NT2/D1 (cell line): ENCODE measurements around the gene ACP4.

Source experiments
- DNase-seq: peaks from one replicate; pipeline ENCODE4 v3.0.0-alpha.2; 2011; ENCODE audit warnings: low read depth, low spot score
- H3K27me3 ChIP-seq: 2 replicates; pipeline ENCODE4 v1.6.0; 2011; ENCODE audit warnings: mild to moderate bottlenecking; ENCODE audit not compliant: insufficient read length, insufficient read depth
- H3K36me3 ChIP-seq: 2 replicates; pipeline ENCODE4 v1.6.1; 2011; ENCODE audit warnings: mild to moderate bottlenecking, low read length, mixed read lengths; ENCODE audit not compliant: insufficient read depth, insufficient read length
- H3K4me1 ChIP-seq: 2 replicates; pipeline ENCODE4 v1.5.1; 2011; ENCODE audit not compliant: insufficient read depth, insufficient read length
- H3K4me3 ChIP-seq: 2 replicates; pipeline ENCODE4 v1.5.1; 2011; ENCODE audit warnings: low read depth; ENCODE audit not compliant: insufficient read length
- H3K9ac ChIP-seq: 2 replicates; pipeline ENCODE4 v1.6.0; 2011; ENCODE audit warnings: low read depth; ENCODE audit not compliant: insufficient read length
- H3K9me3 ChIP-seq: 2 replicates; pipeline ENCODE4 v1.5.1; 2011; ENCODE audit warnings: mild to moderate bottlenecking, low read length; ENCODE audit not compliant: insufficient read depth
- SUZ12 ChIP-seq: IDR thresholded peaks from 2 replicates; pipeline ENCODE4 v1.6.1; 2011; ENCODE audit not compliant: insufficient read length, insufficient read depth; ENCODE audit errors: extremely low read depth
- YY1 ChIP-seq: IDR thresholded peaks from 2 replicates; pipeline ENCODE4 v1.6.1; 2011; ENCODE audit not compliant: insufficient read length, insufficient read depth
- ZNF274 ChIP-seq: IDR thresholded peaks from 2 replicates; pipeline ENCODE4 v1.6.1; 2011; ENCODE audit warnings: mild to moderate bottlenecking, low read depth, low read length

The ACP4 gene

DNA sequence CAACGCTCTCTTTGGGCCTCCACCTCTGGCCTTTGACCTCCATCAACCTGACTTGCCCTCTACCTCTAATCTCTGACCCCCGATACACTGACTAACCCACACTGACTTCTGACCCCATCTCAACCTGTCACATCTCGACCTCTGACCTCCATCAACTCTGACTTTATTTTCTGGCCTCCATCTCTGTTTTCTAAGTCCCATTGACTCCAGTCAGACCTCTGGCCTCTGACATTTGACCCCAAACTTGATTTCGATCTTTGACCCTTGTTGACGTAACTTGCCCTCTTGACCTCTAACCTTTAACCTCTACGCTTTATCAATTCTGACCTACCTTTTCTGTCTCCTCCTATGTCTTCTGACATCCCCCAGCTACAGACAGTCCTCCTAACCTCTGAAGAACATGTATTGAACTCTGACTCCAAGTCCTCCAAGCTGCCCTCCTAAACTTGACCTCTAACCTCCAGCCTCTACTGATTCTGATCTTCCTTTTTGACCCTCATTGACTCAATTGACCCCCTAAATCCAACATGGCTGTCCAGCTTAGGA lies 780 bp downstream of the ACP4 start:
- H3K9ac ChIP-seq = no peak overlapping the region
- H3K4me3 ChIP-seq = no peak overlapping the region
- peaks cover 19% of the 10 kb centered on the region for H3K4me1 ChIP-seq
- peaks cover 11% of the 10 kb centered on the region for H3K36me3 ChIP-seq
- no peaks in the 10 kb centered on the region for H3K27me3 ChIP-seq
- DNase-seq = no peak
- H3K9me3 ChIP-seq = no peaks in the 10 kb centered on the region
- TF ChIP-seq YY1 (no peak), SUZ12 (no peak), ZNF274 (no peak)

DNA sequence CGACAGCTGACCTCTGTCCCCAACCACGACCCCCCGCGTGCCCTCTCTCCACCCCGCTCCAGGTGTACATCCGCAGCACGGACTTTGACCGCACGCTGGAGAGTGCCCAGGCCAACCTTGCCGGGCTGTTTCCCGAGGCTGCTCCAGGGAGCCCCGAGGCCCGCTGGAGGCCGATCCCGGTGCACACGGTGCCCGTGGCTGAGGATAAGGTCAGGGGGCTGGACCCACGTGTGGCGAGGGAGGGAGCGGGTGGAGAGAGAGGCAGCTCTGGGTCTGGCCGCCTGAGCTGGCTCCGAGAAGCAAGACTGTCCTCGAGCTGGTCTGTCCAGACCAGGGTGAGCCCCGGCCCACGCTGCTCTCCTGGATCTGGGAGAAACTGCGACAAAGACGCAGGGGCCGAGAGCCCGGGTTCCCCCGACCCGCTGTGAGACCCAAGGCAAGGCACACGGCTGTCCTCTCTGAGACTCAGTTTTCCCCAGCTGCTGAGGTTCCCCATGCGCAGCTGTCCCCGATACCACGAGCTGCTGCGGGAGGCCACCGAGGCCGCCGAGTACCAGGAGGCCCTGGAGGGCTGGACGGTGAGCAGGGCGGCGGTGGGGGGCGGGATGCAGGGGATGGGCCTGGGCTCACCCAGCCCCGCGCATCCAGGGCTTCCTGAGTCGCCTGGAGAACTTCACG lies 1.5 kb downstream of the ACP4 start:
- Histone ChIP-seq H3K9me3 (no peaks in the 10 kb centered on the region), H3K36me3 (peaks cover 19% of the 10 kb centered on the region), H3K27me3 (no peaks in the 10 kb centered on the region), H3K4me3 (no peak overlapping the region), H3K9ac (no peak overlapping the region), H3K4me1 (peaks cover 17% of the 10 kb centered on the region)
- TF ChIP-seq SUZ12 (no peak), YY1 (no peak), ZNF274 (no peak)
- no peak for DNase-seq

DNA sequence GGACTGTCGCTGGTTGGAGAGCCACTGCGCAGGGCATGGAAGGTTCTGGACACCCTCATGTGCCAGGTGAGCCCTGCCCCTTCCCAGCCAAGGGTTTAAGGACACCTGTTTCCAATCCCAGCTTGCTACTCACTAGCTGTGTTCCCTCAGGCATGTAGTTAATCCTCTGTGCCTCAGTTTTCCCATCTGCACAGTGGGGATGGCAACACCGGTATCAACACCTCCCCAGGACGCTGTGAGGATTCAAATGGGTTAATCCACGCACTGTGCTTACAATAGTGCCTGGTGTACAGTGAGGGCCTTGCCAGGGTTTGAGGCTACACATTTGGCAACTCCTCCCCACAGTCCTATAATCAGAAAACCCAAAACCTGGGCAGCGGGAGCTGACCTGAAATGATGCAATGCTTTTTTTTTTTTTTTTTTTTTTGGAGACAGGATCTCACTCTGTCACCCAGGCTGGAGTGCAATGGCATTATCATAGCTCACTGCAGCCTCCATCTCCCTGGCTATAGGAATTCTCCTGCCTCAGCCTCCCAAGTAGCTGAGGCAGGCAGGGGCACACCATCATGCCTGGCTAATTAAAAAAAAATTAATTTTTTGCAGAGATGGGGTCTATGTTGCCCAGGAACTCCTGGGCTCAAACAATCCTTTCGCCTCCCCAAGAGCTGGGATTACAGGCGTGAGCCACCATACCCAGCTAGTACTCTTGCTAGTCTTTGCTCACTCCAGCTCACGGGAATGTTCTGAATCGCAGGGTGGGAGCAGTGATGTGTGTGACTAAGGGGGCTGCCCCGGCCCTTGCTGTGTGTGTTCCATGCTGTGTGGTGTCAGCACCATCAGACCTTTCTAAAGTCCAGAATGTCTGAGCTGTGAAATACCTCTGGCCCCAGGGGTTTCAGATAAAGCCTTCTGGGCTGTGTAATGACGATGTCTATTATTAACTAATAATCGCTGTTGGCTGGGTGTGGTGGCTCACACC lies 2.3 kb downstream of the ACP4 start:
- H3K4me3 ChIP-seq = no peak overlapping the region
- H3K27me3 ChIP-seq = no peaks in the 10 kb centered on the region
- H3K36me3 ChIP-seq = peaks cover 27% of the 10 kb centered on the region
- H3K4me1 ChIP-seq = peaks cover 17% of the 10 kb centered on the region
- H3K9ac ChIP-seq = no peak overlapping the region
- no peaks in the 10 kb centered on the region for H3K9me3 ChIP-seq
- TF ChIP-seq YY1 (no peak), SUZ12 (no peak), ZNF274 (no peak)
- DNase-seq = no peak

GRCh38 chr19:50793558-50794065 lies 3.4 kb downstream of the ACP4 start:
- peaks cover 37% of the 10 kb centered on the region for H3K36me3 ChIP-seq
- H3K4me3 ChIP-seq = no peak overlapping the region
- no peak overlapping the region for H3K9ac ChIP-seq
- DNase-seq = no peak
- H3K27me3 ChIP-seq = no peaks in the 10 kb centered on the region
- TF ChIP-seq ZNF274 (no peak), YY1 (no peak), SUZ12 (no peak)
- H3K4me1 ChIP-seq = peaks cover 24% of the 10 kb centered on the region
- H3K9me3 ChIP-seq = no peaks in the 10 kb centered on the region

DNA sequence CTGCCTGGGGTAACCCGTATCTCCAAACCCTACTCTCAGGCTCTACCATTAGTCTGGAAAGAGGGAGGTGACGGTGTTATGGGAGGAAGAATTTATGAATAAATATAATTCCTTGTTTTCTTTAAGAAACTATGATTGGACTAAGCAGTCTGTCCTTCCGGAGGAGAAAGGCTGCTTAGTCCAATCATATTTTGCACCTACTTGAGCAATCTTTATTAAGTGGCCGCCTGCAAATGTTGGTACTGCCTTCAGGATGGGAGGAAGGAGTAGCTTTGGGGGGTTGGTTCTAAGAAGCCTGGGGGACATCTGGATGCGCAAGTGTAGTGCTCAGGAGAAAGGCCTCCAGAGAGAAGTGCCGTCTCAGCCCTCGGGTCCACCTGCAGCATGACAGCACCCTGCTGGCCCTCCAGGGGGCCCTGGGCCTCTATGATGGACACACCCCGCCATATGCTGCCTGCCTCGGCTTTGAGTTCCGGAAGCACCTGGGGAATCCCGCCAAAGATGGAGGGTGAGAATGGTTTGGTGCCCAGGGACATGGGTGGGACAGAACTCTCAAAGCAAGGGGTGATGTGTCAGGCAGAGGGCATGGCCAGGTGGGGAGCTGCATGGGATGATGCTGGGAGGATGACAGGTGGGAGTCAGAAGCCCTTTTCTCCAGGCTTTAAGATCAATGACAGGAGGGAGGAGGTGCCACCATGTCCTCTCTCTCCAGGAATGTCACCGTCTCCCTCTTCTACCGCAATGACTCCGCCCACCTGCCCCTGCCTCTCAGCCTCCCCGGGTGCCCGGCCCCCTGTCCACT lies 4.1 kb downstream of the ACP4 start:
- H3K27me3 ChIP-seq = no peaks in the 10 kb centered on the region
- no peak for TF ChIP-seq YY1
- no peak for TF ChIP-seq ZNF274
- no peak for TF ChIP-seq SUZ12
- H3K9ac ChIP-seq = no peak overlapping the region
- peaks cover 24% of the 10 kb centered on the region for H3K4me1 ChIP-seq
- H3K36me3 ChIP-seq = peaks cover 44% of the 10 kb centered on the region
- no peak overlapping the region for H3K4me3 ChIP-seq
- H3K9me3 ChIP-seq = no peaks in the 10 kb centered on the region
- no peak for DNase-seq

- Histone ChIP-seq H3K27me3 (no peaks in the 10 kb centered on the region), H3K9me3 (no peaks in the 10 kb centered on the region), H3K9ac (no peak overlapping the region), H3K4me1 (peaks cover 24% of the 10 kb centered on the region), H3K4me3 (no peak overlapping the region), H3K36me3 (peaks cover 52% of the 10 kb centered on the region)
- TF ChIP-seq SUZ12 (no peak), YY1 (no peak), ZNF274 (no peak)
- no peak for DNase-seq
Measured at GRCh38 chr19:50794876-50795663, 4.9 kb downstream of the ACP4 start.
